GM19351 (cell line): ENCODE results near the gene CKS1B.

Source experiments
- ATAC-seq: cut with Tn5 transposase; IDR thresholded peaks from one replicate; pipeline ENCODE4 v1.9.1; 2021; ENCODE audit warnings: mild to moderate bottlenecking, moderate library complexity; ENCODE audit not compliant: unreplicated experiment

Gene CKS1B

DNA sequence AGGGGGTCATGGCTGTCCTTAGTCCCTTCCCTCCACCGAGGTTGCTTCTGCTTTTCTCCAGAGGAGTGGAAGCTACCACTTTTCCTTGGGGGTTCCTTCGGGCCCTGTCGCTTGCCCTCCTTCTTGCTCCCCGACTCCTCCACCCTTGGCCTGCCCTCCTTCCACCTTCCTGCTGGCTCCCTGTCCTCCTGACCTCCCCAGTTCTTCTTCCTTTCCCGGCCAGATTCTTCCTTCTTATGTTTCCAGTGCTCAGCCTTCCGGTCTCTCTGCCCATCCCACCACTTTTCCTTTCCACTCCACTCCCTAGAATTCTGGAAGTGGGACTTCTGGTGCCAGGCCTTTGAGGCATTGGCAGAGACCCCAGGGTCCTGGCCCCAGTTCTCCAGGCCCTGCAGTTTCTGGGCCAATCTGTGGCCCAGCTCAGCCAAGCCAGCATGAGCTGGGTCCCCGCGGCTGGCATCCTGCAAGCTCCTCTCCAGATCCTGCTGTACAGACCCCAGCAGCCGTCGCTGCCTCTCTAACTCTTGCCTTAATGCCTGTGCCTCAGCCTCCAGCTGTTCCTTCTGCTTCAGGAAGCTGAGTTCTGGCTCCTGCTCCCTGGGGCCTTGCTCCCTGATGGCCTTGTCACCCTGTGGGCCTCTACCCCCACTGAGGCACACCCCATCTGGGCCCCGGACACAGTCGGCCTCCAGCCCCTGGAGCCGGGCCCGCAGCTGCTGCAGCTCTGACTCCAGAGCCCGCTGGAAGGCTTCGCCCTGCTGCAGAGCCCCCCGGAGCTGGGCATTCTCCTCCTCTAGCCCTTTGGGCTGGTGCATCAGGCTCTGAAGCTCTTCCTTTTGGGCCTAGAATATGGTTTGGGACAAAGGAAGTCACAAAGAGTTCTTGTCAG is 28.3 kb upstream of the CKS1B start:
- no peak for ATAC-seq

DNA sequence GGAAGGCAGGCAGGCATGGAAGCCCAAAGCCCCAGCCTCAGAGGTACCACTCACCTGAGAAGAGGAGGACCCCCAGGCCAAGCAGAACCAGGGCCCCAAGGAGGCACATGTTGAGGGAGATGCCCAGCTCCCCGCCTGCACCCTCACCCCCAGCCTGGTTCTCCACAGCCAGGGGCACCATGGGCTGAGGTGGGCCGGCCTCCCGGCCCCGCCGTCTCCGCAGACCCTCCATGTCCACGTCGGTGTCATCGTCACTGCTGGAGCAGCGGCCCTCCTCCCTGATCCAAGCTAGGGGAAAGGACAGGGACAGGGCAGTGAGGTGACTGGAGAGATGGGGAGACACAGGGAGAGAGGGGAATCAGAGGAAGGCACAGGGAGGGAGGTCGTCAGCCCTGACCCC is 26.4 kb upstream of the CKS1B start:
- no peak for ATAC-seq

DNA sequence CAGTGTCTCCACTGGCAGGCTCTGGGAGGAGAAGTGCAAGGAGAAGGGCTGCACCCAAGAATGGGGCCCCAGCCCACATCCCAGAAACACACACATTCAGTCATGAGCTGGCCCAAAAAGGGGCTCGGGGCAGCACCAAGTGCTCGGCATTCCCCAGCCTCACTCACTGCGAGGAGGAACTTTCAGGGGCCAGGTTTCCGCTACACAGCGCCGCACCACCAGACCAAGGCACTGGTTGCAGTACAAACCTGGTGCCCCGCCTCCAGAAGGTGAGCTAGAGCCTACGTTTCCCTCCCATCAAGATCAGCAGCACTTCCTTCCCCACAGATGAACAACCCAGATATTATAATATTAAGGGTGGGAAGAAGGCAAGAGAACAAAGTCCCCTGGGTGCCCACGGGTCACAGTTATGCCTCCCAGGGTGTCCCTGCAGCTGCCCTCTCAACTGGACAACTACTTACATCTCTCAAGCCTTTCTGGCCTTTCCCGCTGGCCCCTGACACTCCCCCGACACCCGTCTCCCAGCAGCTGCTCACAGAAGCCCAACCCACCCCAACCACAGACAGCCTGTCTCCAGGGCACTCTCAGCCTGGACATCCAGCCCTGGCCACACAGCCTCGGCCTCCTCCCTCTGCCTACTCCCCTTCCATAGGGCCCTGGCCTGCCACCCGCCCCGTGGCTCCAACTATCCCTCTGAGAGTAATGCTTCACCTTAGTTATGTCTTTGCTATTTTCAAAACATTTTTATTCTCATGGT is 22.4 kb upstream of the CKS1B start:
- ATAC-seq = no peak

DNA sequence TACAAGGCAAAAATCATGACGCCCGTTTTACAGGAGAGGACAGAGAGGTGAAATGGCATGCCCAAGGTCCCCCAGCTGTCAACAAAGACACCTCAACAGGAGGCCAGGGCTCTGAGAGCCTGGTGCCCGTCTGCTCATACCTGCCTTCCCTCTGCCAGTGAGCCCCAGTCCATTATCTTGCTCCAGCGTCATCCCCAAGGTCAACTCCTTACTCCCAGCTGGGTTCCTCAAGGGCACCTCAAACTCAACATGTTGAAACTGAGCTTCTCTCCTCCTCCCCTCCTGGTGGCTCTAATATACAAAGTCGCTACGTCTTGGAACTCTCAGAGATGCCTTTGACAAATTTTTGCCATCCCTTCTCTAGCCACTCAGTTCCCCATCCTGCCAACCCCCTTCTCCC is 21.8 kb upstream of the CKS1B start:
- no peak for ATAC-seq

DNA sequence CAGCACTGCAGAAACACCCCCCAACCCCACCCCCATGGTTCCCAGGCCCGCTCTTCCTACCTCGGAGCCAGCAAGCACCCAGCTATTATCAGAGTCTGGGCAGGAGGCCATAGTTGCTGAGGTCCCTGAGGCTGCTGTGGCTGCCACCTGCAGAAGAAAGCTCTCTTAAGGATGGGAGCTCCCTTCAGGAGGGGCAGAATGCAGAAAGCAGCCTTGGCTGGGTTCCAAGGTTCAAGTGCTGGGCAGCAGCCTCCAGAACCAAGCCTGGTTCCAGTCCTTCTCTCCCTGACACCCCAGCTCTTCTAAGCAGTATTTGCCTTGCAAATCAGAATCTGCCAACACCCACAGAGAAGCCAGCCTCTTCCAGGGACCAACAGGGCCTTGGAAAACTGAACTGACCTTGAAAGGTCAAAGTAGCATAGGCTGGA is 20.9 kb upstream of the CKS1B start:
- no peak for ATAC-seq

DNA sequence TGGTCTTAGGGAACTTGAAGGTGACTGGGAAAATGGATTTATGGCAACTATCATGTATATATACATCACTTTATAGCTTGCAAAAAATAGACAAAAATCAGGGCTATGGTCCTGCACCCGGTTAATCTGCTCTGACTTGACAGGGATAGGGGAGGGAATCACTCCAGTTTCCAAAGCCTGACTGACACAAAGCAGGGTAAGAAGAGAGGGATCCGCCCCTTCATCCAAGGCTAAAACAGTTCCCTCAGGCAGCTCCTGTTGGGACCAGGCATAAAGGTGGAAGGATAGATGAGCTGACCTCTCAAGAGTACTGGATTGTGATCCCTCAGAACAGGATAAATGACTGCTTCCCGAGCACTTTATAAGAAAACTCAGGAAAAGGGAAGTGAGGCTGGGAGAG is 19.9 kb upstream of the CKS1B start:
- no peak for ATAC-seq

DNA sequence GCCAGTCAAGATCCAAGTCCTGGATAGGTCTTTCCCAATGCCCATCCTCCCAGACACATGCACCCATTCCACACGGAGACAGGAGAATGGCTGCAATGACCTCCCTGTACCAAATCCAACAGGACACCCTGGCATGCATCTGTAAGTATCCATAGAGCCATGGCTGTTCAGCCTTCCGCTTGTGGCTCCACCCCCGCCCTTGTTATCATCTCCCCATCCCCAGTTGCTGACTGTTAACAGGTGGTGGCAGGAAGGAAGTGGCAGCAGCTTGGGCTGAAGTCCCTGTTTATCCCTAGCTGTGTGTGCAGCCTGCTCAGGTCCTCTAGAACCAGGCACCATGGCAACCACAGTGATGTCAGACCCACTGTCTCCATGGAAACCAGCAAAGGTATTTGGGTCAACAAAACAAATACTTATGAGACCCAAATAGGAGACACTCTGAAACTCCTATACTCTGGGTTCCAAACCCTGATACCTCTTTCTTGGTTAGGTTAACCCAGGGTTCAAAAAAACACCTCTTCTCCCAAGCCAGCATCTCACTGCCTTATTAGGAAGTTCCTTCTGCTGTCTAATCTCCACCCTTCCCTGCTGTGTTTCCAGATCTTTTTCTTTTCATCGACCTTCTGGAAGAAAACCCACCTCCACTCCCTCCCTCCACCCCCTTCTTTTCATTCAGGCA is 19.3 kb upstream of the CKS1B start:
- no peak for ATAC-seq

DNA sequence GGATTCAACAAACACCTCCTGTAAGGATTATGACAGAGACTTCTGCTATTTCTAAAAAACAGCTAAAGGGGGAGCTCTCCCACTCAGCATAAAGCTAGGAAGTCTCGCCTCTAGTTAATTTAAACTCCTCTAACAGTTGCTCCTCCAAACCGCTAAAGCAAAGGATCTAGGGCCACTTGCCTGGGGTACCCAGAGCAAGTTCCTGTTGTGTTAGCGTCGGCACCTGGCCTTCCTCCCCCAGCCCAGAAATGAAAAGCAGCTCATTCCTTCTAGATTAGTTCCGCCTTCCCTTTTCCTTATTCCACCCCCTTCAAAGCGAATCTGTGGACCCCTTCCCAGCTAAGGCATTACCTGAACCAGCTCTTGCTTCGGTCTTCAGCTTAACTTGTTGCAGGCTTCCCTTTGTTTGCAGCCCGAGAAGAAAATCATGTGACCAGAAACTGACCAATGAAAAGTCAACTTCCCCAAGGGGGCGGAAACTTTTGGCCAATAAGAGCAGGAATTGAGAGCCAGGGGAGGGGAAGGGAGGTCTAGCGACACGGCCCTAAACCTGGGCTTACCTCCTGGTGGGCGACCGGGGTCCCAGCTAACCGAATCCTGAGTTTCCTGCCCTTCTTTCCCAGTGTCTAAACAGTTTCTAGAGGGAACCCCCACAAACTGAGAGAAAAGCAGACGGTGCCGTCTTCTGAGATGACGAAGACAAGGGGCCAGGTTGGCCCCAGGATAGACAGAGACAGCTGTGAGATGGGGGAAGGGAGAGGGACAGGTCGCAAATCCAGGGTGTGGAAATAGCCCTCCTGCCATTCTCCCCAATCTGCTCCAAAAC is 18.6 kb upstream of the CKS1B start, which contains the start of gene PBXIP1:
TSS of gene PBXIP1 (minus strand) at position 382 of the 826 bp plus-strand sequence. CDS start 2,378 bp downstream, outside the sequence.
- ATAC-seq = peak; percentile 72

DNA sequence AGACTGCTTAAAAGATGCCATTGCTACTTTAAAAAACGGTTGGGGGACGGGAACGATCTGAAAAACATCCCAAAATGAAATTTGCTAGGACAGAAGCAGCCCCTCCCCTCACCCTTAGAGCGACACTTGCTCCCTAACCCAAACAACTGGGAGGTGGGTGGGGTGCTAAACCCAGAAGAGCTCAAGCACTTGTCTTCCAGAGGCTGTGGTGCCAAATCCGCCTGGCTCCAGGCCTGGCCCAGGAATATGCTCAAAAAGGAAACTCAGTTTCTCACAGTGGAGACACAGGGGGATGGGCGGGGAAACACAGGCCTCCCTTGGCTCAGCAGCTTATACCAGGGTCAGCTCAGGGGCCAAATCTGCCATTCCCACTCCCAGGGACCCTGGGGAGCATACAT is 17.9 kb upstream of the CKS1B start:
- no peak for ATAC-seq

DNA sequence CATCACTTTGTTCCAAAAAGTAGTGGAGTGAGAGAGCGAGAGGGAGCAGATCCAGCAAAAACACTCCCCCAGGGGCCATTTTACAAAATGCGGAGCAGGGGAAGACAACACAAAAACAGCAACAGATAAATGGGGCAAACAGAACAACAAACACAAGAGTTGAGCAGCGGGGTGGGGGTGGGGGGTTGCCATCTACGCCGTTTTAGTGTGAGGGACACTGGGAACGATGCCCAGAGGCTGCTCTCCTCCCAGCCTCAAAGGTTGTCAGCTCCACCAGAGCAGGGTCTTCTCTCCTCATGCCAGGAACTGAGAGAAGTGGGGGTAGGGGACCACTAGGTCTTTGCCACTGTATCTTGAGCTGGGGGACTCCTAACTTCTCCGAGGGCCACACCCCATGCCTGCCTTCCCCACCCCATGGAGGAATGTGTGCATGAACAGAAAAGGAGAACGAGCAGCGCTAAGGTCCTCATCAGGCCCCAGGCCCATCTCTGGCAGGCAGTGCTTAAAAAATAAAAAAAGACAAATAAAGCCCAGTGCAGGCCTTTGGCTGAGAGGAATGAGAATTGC is 17.3 kb upstream of the CKS1B start:
- ATAC-seq = no peak

DNA sequence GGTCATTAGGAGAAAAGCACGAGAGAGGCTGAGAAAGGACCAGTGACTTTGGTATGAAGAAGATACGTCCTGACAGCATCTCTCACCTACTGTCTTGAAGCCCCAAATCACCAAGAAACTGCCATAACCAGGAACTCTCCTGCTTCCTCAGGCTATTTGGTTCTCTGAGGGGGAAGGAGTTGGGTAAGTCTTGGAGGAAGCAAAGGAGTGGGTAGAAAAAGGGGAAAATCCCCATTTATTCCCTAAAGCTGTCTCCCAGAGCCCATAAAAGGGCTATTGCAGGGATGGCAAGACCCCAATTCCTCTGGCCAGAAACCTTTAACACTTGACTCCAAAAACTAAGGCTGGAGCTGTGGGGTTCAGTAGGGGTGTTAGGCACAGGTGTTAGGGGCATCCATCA is 16.4 kb upstream of the CKS1B start:
- ATAC-seq = no peak

DNA sequence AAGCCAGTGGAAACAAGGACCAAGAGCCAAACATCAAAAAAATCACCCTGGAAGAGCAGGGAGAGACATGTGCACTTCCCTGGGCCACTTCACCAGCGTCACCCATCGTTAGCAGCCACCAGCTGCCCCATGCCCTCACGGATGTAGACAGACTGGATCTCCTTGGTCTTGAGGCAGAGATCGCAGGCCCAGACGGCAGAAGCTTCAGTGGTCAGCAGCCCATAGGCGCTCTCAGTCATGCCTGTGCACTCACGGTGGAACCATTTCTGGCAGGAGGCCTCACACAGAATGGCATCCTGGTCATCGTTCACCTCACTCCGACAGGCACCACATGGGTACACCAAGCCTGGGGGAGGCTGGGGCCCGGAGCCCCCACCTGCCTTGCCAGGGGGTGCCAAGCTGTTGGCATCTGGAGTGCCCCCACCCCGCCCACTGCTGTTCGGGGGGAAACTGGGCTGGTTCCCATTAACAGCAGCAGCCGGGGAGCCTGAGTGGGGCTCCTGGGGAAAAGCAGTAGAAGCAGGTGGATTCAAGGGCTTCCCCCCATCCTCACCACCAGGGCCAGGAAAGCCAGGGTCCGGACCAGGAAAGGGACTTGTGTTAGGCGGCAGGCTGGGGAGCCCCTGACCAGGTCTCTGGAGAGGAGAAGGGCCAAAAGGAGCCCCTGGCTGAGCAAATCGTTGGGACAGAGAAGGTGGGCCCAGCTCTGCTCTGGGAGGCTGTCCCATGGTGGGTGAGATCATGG is 15.6 kb upstream of the CKS1B start:
- ATAC-seq = no peak

DNA sequence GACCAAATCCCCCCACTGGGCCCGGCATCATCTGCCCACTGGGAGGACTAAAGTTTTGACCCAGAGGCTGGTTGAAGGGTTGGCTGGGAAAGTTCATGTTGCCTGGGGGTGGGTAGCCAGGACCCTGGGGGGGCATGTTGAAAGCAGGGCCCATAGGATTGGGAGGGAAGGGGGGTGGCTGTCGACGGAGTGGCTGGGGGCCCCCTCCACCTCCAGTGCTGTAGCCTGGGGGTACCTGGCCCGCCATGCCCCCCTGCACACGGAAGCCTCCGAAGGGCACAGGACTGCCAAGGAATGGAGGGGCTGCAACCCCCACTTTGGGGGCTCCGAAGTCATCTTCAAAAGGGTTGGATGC is 15.1 kb upstream of the CKS1B start:
- no peak for ATAC-seq

DNA sequence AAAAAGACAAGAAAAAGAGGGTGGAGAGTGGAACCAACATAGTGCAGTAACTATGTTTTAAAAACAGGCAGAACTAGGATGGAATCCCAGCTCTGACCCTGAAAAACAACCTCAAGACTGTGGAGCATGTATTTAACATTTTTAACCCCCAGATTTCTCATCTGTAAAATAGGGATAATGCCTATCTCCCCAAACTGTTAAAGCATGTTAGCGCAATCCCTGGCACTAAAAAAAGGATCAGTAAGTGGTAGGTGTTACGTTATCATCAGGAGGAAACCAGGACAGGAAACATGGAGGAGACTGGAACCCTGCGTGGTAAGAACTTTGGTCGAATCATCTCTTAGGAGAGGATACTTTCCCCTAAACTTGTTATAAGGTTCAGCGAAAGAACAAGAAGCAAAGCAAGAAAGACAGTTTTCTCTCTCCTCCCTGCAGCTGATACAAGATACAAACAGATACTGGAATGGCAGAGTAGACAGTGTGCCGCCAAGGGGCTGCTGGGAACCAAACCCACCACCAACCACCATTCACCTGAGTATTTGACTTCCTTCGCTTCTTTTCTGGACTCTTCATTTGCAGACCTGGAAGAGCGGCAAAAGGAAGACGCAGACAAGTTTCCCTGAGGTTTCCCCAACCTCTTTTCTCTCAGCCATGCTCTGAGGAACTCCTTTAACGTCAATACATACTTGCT is 13.9 kb upstream of the CKS1B start:
- ATAC-seq = no peak

DNA sequence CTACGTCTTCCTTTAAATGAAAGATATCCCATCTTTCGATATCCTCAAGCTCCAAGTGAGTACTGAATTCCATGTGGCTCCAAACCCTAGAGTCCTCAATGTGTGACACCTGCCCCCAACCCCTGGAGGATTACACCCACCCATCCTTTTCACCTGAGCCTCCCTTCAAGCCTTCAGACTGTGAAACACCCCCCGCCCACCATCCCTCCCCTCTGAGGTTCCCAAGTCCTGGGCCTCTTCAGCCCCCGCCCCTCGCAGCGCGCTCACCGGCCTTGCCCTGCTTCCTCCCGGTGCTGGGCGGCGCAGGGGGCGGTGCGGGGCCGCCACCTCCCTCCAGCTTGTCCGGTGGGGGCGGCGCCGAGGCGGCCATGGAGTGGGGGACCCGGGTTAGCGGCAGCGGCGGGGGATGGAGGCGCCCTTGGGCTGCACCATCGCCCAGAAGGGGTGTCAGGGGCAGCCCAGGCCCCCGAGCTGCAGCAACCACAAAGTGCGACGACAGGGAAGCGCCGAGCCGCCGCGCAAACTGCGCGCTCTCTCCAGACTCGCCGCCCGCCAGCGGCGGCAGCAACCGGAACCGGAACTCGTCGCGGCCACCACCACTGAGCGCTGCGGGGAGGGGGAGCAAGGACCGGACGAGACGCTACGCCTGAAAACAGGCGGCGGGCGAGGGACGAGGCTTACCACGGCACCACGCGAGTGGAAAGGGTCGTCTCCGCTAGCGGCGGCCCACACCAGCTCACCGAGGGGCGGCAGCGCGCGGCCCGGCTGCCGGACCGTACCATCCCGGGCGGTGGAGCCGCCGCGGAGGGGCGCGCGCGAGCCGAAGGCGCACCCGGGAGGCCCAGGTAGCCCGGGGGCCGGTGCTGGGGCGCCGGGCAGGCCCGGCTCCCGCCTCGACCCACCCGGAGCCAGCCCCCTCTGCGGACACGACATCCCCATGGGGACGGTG is 13.0 kb upstream of the CKS1B start, which contains the start of gene PYGO2:
TSS of gene PYGO2 (minus strand) at position 576 of the 949 bp plus-strand sequence. CDS start at position 370, 206 bp downstream.
- peak; percentile 80 for ATAC-seq

DNA sequence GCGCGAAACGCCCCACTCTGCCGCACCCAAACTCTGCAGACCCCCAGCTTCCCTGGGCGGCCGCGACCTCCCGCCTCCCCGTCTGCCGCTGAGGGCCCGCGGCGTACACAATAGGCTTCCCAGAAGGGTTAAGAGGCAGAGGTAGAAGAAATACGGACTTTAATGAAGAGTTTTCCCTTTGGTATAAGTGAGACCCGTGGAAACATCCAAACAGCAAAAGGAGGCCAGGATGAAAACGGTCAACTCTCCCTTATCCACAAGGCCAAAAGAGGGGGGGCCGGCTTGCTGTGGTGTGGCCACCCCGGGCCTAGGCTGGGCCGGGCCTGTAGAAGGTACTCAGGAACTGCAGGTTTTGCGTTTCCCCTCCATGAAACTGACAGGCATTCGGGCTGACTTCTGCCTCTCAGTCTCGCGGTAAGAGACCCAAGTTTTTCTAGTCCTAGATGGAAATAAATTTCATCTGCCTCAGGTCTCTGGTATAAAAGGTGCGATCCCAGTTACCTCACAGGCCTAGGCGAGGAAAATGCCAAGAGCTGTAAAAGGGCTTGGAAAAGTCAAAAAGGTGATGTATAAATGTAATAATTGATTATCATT is 12.2 kb upstream of the CKS1B start:
- no peak for ATAC-seq

DNA sequence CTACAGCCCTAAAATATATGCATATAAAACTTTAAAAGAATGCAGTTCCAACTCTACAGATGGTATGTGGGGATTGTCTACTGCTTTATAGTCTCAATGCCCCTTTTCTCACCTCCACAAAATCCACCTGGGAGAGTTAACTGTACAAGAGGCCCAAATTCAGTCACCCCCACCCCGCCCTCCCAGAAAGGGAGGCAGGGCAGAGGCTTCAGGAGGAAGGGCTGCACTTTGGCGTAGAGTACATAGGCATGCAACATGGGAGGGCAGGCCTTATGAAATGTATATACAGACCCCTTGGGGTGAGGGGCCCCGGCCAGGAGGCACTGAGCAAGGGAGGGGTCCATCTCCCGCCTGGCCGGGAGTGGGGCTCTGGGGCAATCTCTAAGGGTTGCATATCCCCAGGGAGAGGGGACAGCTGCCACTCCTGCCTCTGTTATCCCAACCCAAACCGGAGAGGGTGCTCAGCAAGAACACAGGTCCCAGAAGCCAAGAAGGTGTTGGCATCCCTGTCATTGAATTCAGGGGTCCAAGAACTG is 11.6 kb upstream of the CKS1B start:
- ATAC-seq = no peak
